Effector memory CD8-positive, alpha-beta T cell (primary cell): ENCODE results near the gene PLPPR4.

ENCODE experiments used
- ATAC-seq: fragments of 150-1000 bp; cut with Tn5 transposase; replicated peaks from 2 replicates; pipeline ENCODE4 v1.10.0; 2021; ENCODE audit warnings: mild to moderate bottlenecking, moderate library complexity
- DNase-seq, 3 experiments: peaks; one replicate each; pipeline ENCODE4 v3.0.0; 2021
- H3K27ac Mint-ChIP-seq, 2 donors: one replicate each; pipeline ENCODE4 v1.8.0; 2022; ENCODE audit warnings: mild to moderate bottlenecking in 2 of 2, mixed read lengths in 2 of 2, moderate library complexity in 2 of 2
- H3K27me3 Mint-ChIP-seq, 2 donors: one replicate each; pipeline ENCODE4 v1.8.0; 2022; ENCODE audit warnings: mixed read lengths in 2 of 2
- H3K36me3 Mint-ChIP-seq: one replicate; pipeline ENCODE4 v1.8.0; 2022; ENCODE audit warnings: mild to moderate bottlenecking, moderate library complexity, mixed read lengths; ENCODE audit not compliant: insufficient read depth
- H3K4me1 Mint-ChIP-seq, 2 donors: one replicate each; pipeline ENCODE4 v1.8.0; 2022; ENCODE audit warnings: low read depth in 2 of 2, mixed read lengths in 2 of 2
- H3K4me3 Mint-ChIP-seq, 2 donors: one replicate each; pipeline ENCODE4 v1.8.0; 2022; ENCODE audit warnings: mild to moderate bottlenecking in 2 of 2, mixed read lengths in 2 of 2, moderate library complexity in 2 of 2
- H3K9me3 Mint-ChIP-seq, 2 donors: one replicate each; pipeline ENCODE4 v1.8.0; 2022; ENCODE audit warnings: mixed read lengths in 2 of 2

PLPPR4 gene

GRCh38 chr1:99332561-99332960, 68.3 kb downstream of the PLPPR4 start:
- Mint-ChIP-seq H3K36me3 (peaks cover 2% of the 10 kb centered on the region), H3K9me3 (peaks cover 0 to 2% of the 10 kb centered on the region in 2 donors), H3K4me3 (no peak overlapping the region), H3K27me3 (no peaks in the 10 kb centered on the region), H3K27ac (no peak overlapping the region), H3K4me1 (no peaks in the 10 kb centered on the region)
- DNase-seq, result no peak
- no peak for ATAC-seq

- Mint-ChIP-seq H3K27me3 (no peaks in the 10 kb centered on the region), H3K9me3 (no peaks in the 10 kb centered on the region), H3K36me3 (peaks cover 2% of the 10 kb centered on the region), H3K27ac (no peak overlapping the region), H3K4me1 (no peaks in the 10 kb centered on the region), H3K4me3 (no peak overlapping the region)
- ATAC-seq (no peak), DNase-seq (no peak)
Observed at GRCh38 chr1:99334991-99335390, 70.7 kb downstream of the PLPPR4 start.

GRCh38 chr1:99347041-99347684, 82.9 kb downstream of the PLPPR4 start:
- no peak overlapping the region for H3K4me3 Mint-ChIP-seq
- H3K36me3 Mint-ChIP-seq, result no peaks in the 10 kb centered on the region
- DNase-seq, result no peak
- H3K27ac Mint-ChIP-seq, result no peak overlapping the region
- ATAC-seq, result no peak
- H3K9me3 Mint-ChIP-seq, result peaks cover 0 to 5% of the 10 kb centered on the region in 2 donors
- peaks cover 0 to 2% of the 10 kb centered on the region in 2 donors for H3K27me3 Mint-ChIP-seq
- no peaks in the 10 kb centered on the region for H3K4me1 Mint-ChIP-seq

GRCh38 chr1:99348397-99349132, 84.3 kb downstream of the PLPPR4 start:
- no peak overlapping the region for H3K27ac Mint-ChIP-seq
- H3K9me3 Mint-ChIP-seq, result peaks cover 0 to 2% of the 10 kb centered on the region in 2 donors
- DNase-seq, result no peak
- no peaks in the 10 kb centered on the region for H3K36me3 Mint-ChIP-seq
- H3K4me1 Mint-ChIP-seq, result no peaks in the 10 kb centered on the region
- no peaks in the 10 kb centered on the region for H3K27me3 Mint-ChIP-seq
- ATAC-seq, result no peak
- no peak overlapping the region for H3K4me3 Mint-ChIP-seq

- DNase-seq (no peak), ATAC-seq (no peak)
- no peaks in the 10 kb centered on the region for H3K27me3 Mint-ChIP-seq
- no peaks in the 10 kb centered on the region for H3K9me3 Mint-ChIP-seq
- no peaks in the 10 kb centered on the region for H3K4me1 Mint-ChIP-seq
- H3K36me3 Mint-ChIP-seq, result peaks cover 3% of the 10 kb centered on the region
- no peak overlapping the region for H3K27ac Mint-ChIP-seq
- no peak overlapping the region for H3K4me3 Mint-ChIP-seq
Observed at GRCh38 chr1:99352821-99353220, 88.5 kb downstream of the PLPPR4 start.

GRCh38 chr1:99358770-99359169, 94.5 kb downstream of the PLPPR4 start:
- H3K9me3 Mint-ChIP-seq, result no peaks in the 10 kb centered on the region
- no peak overlapping the region for H3K4me3 Mint-ChIP-seq
- ATAC-seq, result no peak
- H3K27me3 Mint-ChIP-seq, result no peaks in the 10 kb centered on the region
- H3K27ac Mint-ChIP-seq, result no peak overlapping the region
- no peak for DNase-seq
- H3K4me1 Mint-ChIP-seq, result no peaks in the 10 kb centered on the region
- H3K36me3 Mint-ChIP-seq, result peaks cover 3% of the 10 kb centered on the region
